WTC11 (cell line): ENCODE results near the gene ACP1. TPM values are rescaled to one million over a fixed set of nuclear protein-coding genes. Genes with fewer than 3 reads are reported as not detected.

Source experiments
- ATAC-seq: fragments of 200-7000 bp; cut with Tn5 transposase; 2 replicates; pipeline ENCODE4 v1.10.0; 2021; ENCODE audit warnings: mild to moderate bottlenecking, moderate library complexity
- CTCF ChIA-PET: fragments of 300-600 bp; sonication (Branson Sonifier 250); formaldehyde crosslinking; loops from one replicate; lab custom pipeline; 2021; ENCODE audit warnings: antibody characterized with exemption; lab: Charles Lee
- POLR2A ChIA-PET: fragments of 350-600 bp; sonication (Branson Sonifier 250); formaldehyde crosslinking; loops from one replicate; lab custom pipeline; 2021; ENCODE audit warnings: antibody characterized with exemption; lab: Charles Lee
- DNase-seq: peaks from one replicate; pipeline ENCODE4 v3.0.0; 2021; ENCODE audit warnings: low spot score
- H3K27ac Mint-ChIP-seq: 2 replicates; pipeline ENCODE4 v1.8.0; 2021; ENCODE audit warnings: mixed read lengths
- H3K27me3 Mint-ChIP-seq: 2 replicates; pipeline ENCODE4 v1.8.0; 2021; ENCODE audit warnings: low read depth, mild to moderate bottlenecking, moderate library complexity, mixed read lengths
- H3K36me3 Mint-ChIP-seq: 2 replicates; pipeline ENCODE4 v1.8.0; 2021; ENCODE audit warnings: mixed read lengths
- H3K4me1 Mint-ChIP-seq: 2 replicates; pipeline ENCODE4 v1.8.0; 2022; ENCODE audit warnings: mixed read lengths
- H3K4me3 Mint-ChIP-seq: 2 replicates; pipeline ENCODE4 v1.8.0; 2021; ENCODE audit warnings: mild to moderate bottlenecking, moderate library complexity, mixed read lengths
- H3K9me3 Mint-ChIP-seq: 2 replicates; pipeline ENCODE4 v1.8.0; 2021; ENCODE audit warnings: mixed read lengths
- CBFB ChIP-seq: sonication (generic); formaldehyde crosslinking; IDR thresholded peaks from 2 replicates; pipeline ENCODE4 v1.8.1; 2022; ENCODE audit warnings: mild to moderate bottlenecking, low read depth, missing genetic modification reagents
- CREB1 ChIP-seq: sonication (generic); formaldehyde crosslinking; IDR thresholded peaks from 2 replicates; pipeline ENCODE4 v1.8.0; 2023; ENCODE audit warnings: mild to moderate bottlenecking, missing genetic modification reagents
- FOXJ3 ChIP-seq: sonication (generic); formaldehyde crosslinking; IDR thresholded peaks from 2 replicates; pipeline ENCODE4 v1.9.0; 2021; ENCODE audit warnings: missing genetic modification reagents, mild to moderate bottlenecking, borderline replicate concordance
- GTF2I ChIP-seq: fragments of 250-450 bp; sonication (Bioruptor Pico); conservative IDR thresholded peaks from 2 replicates; pipeline ENCODE4 v1.4.0; 2021; ENCODE audit warnings: mild to moderate bottlenecking
- JAZF1 ChIP-seq: fragments of 250-450 bp; sonication (Bioruptor Pico); IDR thresholded peaks from 2 replicates; pipeline ENCODE4 v1.9.0; 2021; ENCODE audit warnings: moderate library complexity, mild to moderate bottlenecking, inconsistent platforms
- MYBL2 ChIP-seq: sonication (generic); formaldehyde crosslinking; IDR thresholded peaks from 2 replicates; pipeline ENCODE4 v1.8.1; 2023; ENCODE audit warnings: mild to moderate bottlenecking, moderate library complexity, missing genetic modification reagents
- NFATC4 ChIP-seq: fragments of 250-450 bp; sonication (Bioruptor Pico); IDR thresholded peaks from 2 replicates; pipeline ENCODE4 v1.9.0; 2021; ENCODE audit warnings: mild to moderate bottlenecking
- NR1H2 ChIP-seq: sonication (generic); formaldehyde crosslinking; IDR thresholded peaks from 2 replicates; pipeline ENCODE4 v1.9.0; 2021; ENCODE audit warnings: mild to moderate bottlenecking, moderate library complexity, missing genetic modification reagents
- NR3C1 ChIP-seq: sonication (generic); formaldehyde crosslinking; conservative IDR thresholded peaks from 2 replicates; pipeline ENCODE4 v1.8.1; 2023; ENCODE audit warnings: low read depth, mild to moderate bottlenecking, missing genetic modification reagents
- SMAD4 ChIP-seq: sonication (generic); formaldehyde crosslinking; IDR thresholded peaks from 2 replicates; pipeline ENCODE4 v1.8.0; 2022; ENCODE audit warnings: mild to moderate bottlenecking, missing genetic modification reagents
- ZBTB21 ChIP-seq: sonication (generic); formaldehyde crosslinking; IDR thresholded peaks from 2 replicates; pipeline ENCODE4 v1.8.1; 2023; ENCODE audit warnings: mild to moderate bottlenecking, missing genetic modification reagents, borderline replicate concordance
- ZNF396 ChIP-seq: fragments of 250-450 bp; sonication (Bioruptor Pico); IDR thresholded peaks from 2 replicates; pipeline ENCODE4 v1.8.0; 2021; ENCODE audit warnings: mild to moderate bottlenecking, moderate library complexity, borderline replicate concordance
- total RNA-seq: library from RNA; stranded (reverse); gene quantifications from 3 replicates; pipeline ENCODE4 v1.2.3, GENCODE V29; 2021
- TF ChIP-seq, protein P1 (sequence below): sonication (generic); formaldehyde crosslinking; conservative IDR thresholded peaks from 2 replicates; pipeline ENCODE4 v1.8.1; 2023; ENCODE audit warnings: mild to moderate bottlenecking, low read depth, missing genetic modification reagents, moderate library complexity
- TF ChIP-seq, protein P2 (sequence below): fragments of 250-450 bp; sonication (Bioruptor Pico); IDR thresholded peaks from 2 replicates; pipeline ENCODE4 v1.8.0; 2021; ENCODE audit warnings: mild to moderate bottlenecking
- TF ChIP-seq, protein P3 (sequence below): sonication (generic); formaldehyde crosslinking; IDR thresholded peaks from 2 replicates; pipeline ENCODE4 v1.8.1; 2023; ENCODE audit warnings: mild to moderate bottlenecking, missing genetic modification reagents, moderate library complexity
- TF ChIP-seq, protein P4 (sequence below): sonication (generic); formaldehyde crosslinking; IDR thresholded peaks from 2 replicates; pipeline ENCODE4 v1.8.1; 2022; ENCODE audit warnings: mild to moderate bottlenecking, missing genetic modification reagents, moderate library complexity, borderline replicate concordance
- TF ChIP-seq, protein P5 (sequence below): sonication (generic); formaldehyde crosslinking; IDR thresholded peaks from 2 replicates; pipeline ENCODE4 v1.8.0; 2023; ENCODE audit warnings: mild to moderate bottlenecking, missing genetic modification reagents
- TF ChIP-seq, protein P6 (sequence below): sonication (generic); formaldehyde crosslinking; IDR thresholded peaks from 2 replicates; pipeline ENCODE4 v1.8.0; 2022; ENCODE audit warnings: missing genetic modification reagents

ACP1 gene
- total RNA-seq, 1 experiment from 2014 or later = 150 TPM

DNA sequence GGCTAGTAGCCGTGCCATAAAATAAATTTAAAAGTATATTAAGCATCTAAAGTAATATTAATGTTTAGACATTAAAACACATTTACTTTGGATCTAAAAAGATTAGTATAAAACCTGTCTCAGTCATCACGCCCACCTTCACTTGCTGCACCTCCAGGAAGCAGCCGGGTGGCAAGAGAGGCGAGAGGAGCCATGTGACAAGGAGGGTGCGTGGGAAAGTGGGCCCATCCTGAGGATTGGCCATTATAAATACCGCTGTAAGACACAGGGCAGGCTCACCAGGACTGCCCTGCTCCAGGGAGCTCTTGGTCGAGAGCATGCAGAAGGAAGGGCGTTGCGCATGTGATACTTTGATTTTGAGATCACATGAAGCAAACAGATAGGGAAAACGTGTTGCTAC, 57.6 kb downstream of the ACP1 start:
- H3K27me3 Mint-ChIP-seq = no peaks in the 10 kb centered on the region; the same call in 1 of the 2 replicates
- H3K9me3 Mint-ChIP-seq = peaks cover 11% of the 10 kb centered on the region
- ATAC-seq (no peak), DNase-seq (no peak)
- peaks cover 7% of the 10 kb centered on the region for H3K4me1 Mint-ChIP-seq
- CTCF ChIA-PET = interaction anchor here (2.0 kb wide), 1 partner anchor 10 kb away, joined by 6 read pairs; no protein-coding TSS in a partner anchor
- no peak overlapping the region for H3K4me3 Mint-ChIP-seq
- no peak overlapping the region for H3K27ac Mint-ChIP-seq
- no peaks in the 10 kb centered on the region; the same call in 1 of the 2 replicates for H3K36me3 Mint-ChIP-seq
- POLR2A ChIA-PET = no interaction called here
- TF ChIP-seq CREB1 (CRISPR knock-in tag) (no peak), NR3C1 (no peak)
- TF ChIP-seq, protein P1, sequence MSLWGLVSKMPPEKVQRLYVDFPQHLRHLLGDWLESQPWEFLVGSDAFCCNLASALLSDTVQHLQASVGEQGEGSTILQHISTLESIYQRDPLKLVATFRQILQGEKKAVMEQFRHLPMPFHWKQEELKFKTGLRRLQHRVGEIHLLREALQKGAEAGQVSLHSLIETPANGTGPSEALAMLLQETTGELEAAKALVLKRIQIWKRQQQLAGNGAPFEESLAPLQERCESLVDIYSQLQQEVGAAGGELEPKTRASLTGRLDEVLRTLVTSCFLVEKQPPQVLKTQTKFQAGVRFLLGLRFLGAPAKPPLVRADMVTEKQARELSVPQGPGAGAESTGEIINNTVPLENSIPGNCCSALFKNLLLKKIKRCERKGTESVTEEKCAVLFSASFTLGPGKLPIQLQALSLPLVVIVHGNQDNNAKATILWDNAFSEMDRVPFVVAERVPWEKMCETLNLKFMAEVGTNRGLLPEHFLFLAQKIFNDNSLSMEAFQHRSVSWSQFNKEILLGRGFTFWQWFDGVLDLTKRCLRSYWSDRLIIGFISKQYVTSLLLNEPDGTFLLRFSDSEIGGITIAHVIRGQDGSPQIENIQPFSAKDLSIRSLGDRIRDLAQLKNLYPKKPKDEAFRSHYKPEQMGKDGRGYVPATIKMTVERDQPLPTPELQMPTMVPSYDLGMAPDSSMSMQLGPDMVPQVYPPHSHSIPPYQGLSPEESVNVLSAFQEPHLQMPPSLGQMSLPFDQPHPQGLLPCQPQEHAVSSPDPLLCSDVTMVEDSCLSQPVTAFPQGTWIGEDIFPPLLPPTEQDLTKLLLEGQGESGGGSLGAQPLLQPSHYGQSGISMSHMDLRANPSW (CRISPR knock-in tag) = no peak
- TF ChIP-seq, all 79 proteins: peak for 0

DNA sequence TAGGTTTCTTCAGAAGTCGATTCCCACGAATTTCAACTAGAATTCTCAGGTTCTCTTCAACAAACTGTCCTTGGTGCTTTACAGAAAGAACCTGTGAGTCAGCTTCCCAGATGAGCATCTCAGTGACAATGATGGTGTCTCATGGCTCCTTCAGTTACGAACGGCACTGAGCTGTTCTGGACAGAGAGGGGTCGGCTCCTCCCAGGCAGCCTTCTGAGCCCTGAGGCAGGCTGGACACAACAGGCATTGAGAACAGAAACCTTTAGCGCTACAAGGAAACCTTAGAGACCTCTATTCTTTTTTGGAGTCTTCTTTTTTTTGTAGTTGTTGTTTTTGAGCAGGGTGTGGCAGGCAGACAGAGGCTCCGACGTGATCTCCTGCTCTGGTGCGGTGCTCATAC, 58.3 kb downstream of the ACP1 start:
- H3K27ac Mint-ChIP-seq = no peak overlapping the region

More for the DNA sequence above, 58.3 kb downstream of the ACP1 start:
- ATAC-seq (no peak), DNase-seq (no peak)
- H3K36me3 Mint-ChIP-seq = peaks cover 2% of the 10 kb centered on the region
- peaks cover 18% of the 10 kb centered on the region for H3K9me3 Mint-ChIP-seq
- POLR2A ChIA-PET = no interaction called here
- no peak overlapping the region for H3K4me3 Mint-ChIP-seq
- H3K4me1 Mint-ChIP-seq = 0 out of 2 replicates have a peak, but pooled peaks cover under 1% of the 10 kb centered on the region
- peaks cover 2% of the 10 kb centered on the region for H3K27me3 Mint-ChIP-seq
- CTCF ChIA-PET = interaction anchor here (2.0 kb wide), 1 partner anchor 9 kb away, joined by 6 read pairs; no protein-coding TSS in a partner anchor
- TF ChIP-seq ZNF396 (CRISPR knock-in tag) (no peak), CBFB (CRISPR knock-in tag) (no peak), NFATC4 (no peak), MYBL2 (CRISPR knock-in tag) (no peak), SMAD4 (CRISPR knock-in tag) (no peak), ZBTB21 (no peak), JAZF1 (CRISPR knock-in tag) (no peak), NR1H2 (CRISPR knock-in tag) (no peak), FOXJ3 (CRISPR knock-in tag) (no peak), GTF2I (CRISPR knock-in tag) (no peak)
- TF ChIP-seq, protein P2, sequence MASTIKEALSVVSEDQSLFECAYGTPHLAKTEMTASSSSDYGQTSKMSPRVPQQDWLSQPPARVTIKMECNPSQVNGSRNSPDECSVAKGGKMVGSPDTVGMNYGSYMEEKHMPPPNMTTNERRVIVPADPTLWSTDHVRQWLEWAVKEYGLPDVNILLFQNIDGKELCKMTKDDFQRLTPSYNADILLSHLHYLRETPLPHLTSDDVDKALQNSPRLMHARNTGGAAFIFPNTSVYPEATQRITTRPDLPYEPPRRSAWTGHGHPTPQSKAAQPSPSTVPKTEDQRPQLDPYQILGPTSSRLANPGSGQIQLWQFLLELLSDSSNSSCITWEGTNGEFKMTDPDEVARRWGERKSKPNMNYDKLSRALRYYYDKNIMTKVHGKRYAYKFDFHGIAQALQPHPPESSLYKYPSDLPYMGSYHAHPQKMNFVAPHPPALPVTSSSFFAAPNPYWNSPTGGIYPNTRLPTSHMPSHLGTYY = no peak
- TF ChIP-seq, protein P3, sequence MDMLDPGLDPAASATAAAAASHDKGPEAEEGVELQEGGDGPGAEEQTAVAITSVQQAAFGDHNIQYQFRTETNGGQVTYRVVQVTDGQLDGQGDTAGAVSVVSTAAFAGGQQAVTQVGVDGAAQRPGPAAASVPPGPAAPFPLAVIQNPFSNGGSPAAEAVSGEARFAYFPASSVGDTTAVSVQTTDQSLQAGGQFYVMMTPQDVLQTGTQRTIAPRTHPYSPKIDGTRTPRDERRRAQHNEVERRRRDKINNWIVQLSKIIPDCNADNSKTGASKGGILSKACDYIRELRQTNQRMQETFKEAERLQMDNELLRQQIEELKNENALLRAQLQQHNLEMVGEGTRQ = no peak
- TF ChIP-seq, protein P4, sequence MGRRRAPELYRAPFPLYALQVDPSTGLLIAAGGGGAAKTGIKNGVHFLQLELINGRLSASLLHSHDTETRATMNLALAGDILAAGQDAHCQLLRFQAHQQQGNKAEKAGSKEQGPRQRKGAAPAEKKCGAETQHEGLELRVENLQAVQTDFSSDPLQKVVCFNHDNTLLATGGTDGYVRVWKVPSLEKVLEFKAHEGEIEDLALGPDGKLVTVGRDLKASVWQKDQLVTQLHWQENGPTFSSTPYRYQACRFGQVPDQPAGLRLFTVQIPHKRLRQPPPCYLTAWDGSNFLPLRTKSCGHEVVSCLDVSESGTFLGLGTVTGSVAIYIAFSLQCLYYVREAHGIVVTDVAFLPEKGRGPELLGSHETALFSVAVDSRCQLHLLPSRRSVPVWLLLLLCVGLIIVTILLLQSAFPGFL (CRISPR knock-in tag) = no peak
- TF ChIP-seq, protein P5, sequence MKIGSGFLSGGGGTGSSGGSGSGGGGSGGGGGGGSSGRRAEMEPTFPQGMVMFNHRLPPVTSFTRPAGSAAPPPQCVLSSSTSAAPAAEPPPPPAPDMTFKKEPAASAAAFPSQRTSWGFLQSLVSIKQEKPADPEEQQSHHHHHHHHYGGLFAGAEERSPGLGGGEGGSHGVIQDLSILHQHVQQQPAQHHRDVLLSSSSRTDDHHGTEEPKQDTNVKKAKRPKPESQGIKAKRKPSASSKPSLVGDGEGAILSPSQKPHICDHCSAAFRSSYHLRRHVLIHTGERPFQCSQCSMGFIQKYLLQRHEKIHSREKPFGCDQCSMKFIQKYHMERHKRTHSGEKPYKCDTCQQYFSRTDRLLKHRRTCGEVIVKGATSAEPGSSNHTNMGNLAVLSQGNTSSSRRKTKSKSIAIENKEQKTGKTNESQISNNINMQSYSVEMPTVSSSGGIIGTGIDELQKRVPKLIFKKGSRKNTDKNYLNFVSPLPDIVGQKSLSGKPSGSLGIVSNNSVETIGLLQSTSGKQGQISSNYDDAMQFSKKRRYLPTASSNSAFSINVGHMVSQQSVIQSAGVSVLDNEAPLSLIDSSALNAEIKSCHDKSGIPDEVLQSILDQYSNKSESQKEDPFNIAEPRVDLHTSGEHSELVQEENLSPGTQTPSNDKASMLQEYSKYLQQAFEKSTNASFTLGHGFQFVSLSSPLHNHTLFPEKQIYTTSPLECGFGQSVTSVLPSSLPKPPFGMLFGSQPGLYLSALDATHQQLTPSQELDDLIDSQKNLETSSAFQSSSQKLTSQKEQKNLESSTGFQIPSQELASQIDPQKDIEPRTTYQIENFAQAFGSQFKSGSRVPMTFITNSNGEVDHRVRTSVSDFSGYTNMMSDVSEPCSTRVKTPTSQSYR (CRISPR knock-in tag) = no peak
- TF ChIP-seq, protein P6, sequence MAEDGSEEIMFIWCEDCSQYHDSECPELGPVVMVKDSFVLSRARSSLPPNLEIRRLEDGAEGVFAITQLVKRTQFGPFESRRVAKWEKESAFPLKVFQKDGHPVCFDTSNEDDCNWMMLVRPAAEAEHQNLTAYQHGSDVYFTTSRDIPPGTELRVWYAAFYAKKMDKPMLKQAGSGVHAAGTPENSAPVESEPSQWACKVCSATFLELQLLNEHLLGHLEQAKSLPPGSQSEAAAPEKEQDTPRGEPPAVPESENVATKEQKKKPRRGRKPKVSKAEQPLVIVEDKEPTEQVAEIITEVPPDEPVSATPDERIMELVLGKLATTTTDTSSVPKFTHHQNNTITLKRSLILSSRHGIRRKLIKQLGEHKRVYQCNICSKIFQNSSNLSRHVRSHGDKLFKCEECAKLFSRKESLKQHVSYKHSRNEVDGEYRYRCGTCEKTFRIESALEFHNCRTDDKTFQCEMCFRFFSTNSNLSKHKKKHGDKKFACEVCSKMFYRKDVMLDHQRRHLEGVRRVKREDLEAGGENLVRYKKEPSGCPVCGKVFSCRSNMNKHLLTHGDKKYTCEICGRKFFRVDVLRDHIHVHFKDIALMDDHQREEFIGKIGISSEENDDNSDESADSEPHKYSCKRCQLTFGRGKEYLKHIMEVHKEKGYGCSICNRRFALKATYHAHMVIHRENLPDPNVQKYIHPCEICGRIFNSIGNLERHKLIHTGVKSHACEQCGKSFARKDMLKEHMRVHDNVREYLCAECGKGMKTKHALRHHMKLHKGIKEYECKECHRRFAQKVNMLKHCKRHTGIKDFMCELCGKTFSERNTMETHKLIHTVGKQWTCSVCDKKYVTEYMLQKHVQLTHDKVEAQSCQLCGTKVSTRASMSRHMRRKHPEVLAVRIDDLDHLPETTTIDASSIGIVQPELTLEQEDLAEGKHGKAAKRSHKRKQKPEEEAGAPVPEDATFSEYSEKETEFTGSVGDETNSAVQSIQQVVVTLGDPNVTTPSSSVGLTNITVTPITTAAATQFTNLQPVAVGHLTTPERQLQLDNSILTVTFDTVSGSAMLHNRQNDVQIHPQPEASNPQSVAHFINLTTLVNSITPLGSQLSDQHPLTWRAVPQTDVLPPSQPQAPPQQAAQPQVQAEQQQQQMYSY (CRISPR knock-in tag) = no peak
- TF ChIP-seq, all 79 proteins: peak for 0
